ENCODE measurements around the gene KCNJ6.

The KCNJ6 gene

DNA sequence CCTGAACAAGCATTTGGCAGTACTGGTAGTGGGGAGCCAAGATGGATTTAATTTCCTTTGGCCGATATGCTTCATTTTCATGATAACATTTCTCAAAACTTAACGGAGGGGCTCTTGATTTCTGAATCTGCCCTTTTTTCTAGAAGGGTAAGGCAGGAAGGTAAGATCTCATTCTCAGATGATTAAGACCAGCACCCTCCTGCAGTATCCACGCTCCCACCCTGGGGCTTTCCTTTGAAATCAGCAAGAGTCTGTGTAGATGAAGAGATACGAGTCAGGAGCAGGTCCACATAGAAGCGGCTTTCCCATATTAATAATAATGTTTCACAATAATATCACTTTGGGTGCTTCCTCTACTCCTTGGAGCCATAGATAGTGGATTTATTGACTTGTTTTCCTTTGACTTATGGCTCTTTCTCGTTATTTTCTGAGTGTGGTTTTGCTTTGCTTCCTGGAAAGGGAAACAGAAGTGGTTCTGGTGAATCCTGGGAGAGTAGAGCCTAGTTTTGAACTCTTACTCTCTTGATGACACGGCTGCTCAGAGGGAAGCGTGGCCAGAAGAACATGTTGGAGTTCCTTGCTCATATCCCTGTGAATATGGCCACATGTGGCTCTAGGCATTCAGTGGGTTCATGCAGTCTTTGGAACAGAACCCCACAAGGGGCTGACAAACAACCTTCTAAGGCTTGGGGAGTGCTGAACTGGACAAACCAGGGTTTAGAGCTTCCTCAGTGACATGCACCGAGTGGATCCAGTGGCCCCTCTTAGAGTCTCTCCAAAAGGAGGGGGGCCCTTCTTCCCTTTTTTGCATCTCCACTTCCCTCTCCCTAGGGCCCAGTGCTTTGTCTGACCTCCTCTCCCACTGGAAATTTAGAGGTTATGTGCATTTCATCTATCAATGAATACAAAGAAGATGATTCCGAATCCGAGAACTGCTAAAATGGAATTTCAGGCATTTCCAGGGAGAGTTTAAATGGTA is 354.0 kb downstream of the KCNJ6 start:
- DNase-seq: no peak

DNA sequence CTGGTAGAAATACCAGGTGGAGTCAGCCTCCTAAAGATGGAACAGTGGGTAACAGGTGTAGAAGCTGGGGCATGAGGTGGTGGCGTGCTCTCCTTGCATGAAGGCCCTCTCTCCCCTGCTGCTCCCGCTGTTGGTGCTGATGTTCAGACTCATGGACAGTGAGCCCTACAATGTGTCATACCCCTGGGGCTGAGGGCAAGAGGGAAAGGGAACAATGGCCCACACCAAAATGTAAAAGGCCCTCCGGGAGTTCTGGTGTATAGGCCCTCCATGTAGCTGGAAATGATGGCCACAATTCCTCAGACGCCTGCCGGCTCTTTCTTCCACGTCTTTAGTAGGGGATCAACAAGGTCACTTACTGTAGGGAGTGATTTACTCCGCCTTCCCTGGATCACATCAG is 354.8 kb downstream of the KCNJ6 start:
- DNase-seq: no peak

DNA sequence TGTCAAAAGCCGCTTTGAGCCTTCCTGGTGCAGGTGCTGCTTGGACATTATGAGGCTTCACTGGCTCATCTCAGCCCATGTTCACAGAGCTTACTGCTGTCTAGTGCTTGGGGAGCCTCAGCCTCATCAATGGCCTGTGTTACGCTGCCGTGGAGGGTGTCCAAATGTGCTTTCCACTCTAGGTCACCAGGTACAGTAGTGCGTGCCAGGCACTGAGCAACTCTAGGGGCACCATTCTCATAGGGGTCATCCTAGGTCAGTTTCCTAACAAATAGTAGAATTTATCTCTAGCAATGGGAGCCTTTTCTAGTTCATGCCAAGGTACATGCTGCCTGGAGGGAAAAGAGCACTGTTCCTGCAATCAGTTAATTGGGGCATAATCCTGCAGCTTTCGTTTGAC is 355.9 kb downstream of the KCNJ6 start:
- no peak for DNase-seq

DNA sequence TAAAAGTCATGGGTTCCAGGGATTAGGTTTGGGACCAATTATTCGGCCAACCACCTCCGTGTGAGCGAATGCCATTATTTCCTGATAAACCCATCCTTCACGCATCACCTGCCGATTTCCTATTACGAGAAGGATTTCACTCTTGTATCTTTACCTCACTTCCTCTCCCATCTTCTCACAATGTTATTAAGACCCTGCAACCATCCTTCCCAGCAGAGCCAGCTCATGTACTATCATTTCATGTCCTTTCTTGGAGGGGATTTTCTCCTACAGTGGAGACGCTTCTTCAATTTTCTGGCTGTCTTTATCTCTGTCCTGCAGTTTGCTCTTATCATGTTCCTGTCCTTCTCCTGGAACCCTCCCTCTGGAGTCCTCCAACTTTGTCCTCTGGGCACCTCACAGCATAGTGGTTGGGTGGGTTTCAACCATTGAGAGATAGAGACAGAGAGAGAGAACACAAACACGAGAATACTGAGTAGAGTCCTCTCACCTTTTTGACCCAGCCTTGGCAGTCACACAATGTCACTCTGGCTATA is 357.5 kb downstream of the KCNJ6 start:
- DNase-seq: no peak
